ENCODE measurements around the gene DUSP3.

DUSP3 gene

GRCh38 chr17:43722870-43723665 is 55.7 kb downstream of the DUSP3 start:
- DNase-seq, result no peak

- DNase-seq, result no peak
Measured at GRCh38 chr17:43722269-43722619, 56.5 kb downstream of the DUSP3 start.

GRCh38 chr17:43721537-43722268 is 57.1 kb downstream of the DUSP3 start:
- DNase-seq, result peak; percentile 37

GRCh38 chr17:43720311-43721060 is 58.3 kb downstream of the DUSP3 start:
- peak; percentile 73 for DNase-seq

- peak; percentile 80 for DNase-seq
Measured at GRCh38 chr17:43719578-43719977, 59.2 kb downstream of the DUSP3 start.

- no peak for DNase-seq
Measured at GRCh38 chr17:43718544-43718943, 60.2 kb downstream of the DUSP3 start.

GRCh38 chr17:43717913-43718312 is 60.9 kb downstream of the DUSP3 start:
- no peak for DNase-seq
